LNCAP (cell line): ENCODE data around the gene REV3L.

Source experiments
- CTCF ChIP-seq: fragments of 450-650 bp; IDR thresholded peaks from 2 replicates; pipeline ENCODE4 v1.5.1; 2017; ENCODE audit warnings: mild to moderate bottlenecking

Gene REV3L

GRCh38 chr6:111254004-111254778 lies 228.8 kb downstream of the REV3L start:
- TF ChIP-seq CTCF, result no peak

DNA sequence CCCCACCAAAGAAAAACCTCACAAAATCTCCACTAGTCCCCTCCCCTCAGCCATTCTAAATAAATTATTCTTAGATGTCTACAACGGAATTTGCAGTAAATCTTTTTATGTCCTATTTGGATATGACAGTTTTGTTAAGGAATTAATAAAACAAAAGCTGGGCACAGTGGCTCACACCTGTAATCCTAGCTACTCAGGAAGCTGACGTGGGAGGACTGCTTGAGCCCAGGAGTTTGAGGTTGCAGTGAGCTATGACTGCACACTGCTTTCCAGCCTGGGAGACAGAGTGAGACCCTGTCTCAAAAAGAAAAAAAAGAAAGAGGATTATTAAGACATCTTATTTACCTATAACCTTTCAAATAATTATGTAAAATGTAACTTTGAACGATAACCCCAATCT lies 230.3 kb downstream of the REV3L start:
- TF ChIP-seq CTCF, result no peak

GRCh38 chr6:111250791-111251354 lies 232.1 kb downstream of the REV3L start:
- TF ChIP-seq CTCF, result no peak
